Prostate gland (tissue), 2 donors: ENCODE results near the gene CHRNA4.

Experiments used
- CTCF ChIP-seq, 4 experiments: fragments of 200-600 bp in 2 of 4; fragments of 450-650 bp in 2 of 4; sonication (generic) in 2 of 4; IDR thresholded peaks; 1 replicate in 3 of 4; 2 replicates in 1 of 4; pipeline ENCODE4 v1.5.1; 2016 to 2019; ENCODE audit warnings: antibody characterized with exemption in 4 of 4, mild to moderate bottlenecking in 2 of 4, moderate library complexity in 2 of 4
- POLR2A ChIP-seq: fragments of 450-650 bp; IDR thresholded peaks from one replicate; pipeline ENCODE4 v1.6.1; 2016; ENCODE audit warnings: antibody characterized with exemption, mild to moderate bottlenecking
- POLR2AphosphoS5 ChIP-seq: sonication (generic); formaldehyde crosslinking; IDR thresholded peaks from one replicate; pipeline ENCODE4 v1.6.1; 2017; ENCODE audit warnings: antibody characterized with exemption

- TF ChIP-seq CTCF (IDR thresholded peaks at IDR 0.05): no peak
- TF ChIP-seq POLR2AphosphoS5: no peak
- no peak for TF ChIP-seq POLR2A
Measured at GRCh38 chr20:63406011-63406410, 44.9 kb upstream of the CHRNA4 start.
